NCI-H2081 (cell line): ENCODE results near the gene FNDC11.
"Not testable (repeated sequence)": the region's sequence is repeated elsewhere in the genome, so short reads cannot be mapped to it uniquely, and the experiment has no call there.

ENCODE experiments used
- DNase-seq, 2 experiments: peaks; one replicate each; lab custom pipeline; 2025; lab: John Stamatoyannopoulos, UW

The FNDC11 gene

DNA sequence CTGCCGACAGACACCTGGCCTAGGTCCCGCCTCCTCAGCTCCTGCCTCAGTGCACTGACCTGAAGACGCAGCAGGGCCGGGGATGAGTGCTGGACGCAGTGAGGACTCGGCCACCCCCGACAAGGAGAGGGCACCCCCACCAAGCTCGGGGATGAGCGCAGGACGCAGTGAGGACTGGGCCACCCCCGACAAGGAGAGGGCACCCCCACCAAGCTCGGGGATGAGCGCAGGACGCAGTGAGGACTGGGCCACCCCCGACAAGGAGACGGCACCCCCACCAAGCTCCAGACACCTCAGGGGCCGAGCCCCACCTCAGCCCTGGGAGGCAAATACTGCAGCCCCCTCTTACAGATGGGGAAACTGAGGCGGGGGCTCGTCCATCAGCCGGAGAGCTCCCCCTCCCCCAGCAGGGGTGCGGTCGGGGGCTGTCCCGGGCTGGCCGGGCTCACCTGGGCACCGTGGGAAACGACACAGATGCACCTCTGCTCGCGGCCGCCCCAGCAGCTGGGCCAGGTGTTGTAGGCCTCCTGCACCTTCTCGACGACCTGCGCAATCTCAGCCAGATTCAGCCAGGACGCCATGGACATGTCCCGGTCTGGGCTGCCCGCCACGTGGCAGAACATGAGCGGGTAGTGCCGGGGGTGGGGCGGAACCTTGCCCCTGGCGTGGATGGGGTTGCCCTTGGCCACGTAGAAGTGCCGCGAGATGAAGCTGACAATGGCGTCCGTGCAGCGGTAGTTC, 12.6 kb downstream of the FNDC11 start:
- DNase-seq = no peak

DNA sequence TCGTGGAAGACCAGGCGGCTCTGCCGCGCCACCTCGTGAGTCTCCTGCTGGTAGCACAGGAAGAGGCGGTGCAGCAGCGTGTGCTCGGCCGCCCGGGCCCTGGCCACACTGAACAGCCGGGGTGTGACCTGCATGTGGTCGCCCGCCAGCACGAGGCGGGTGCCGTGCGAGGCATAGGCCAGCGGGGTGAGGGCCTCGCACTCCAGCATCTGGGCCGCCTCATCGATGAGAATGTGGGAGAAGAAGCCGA, 13.1 kb downstream of the FNDC11 start:
- no peak for DNase-seq

- DNase-seq = no peak
Measured at GRCh38 chr20:63567386-63568169, 13.6 kb downstream of the FNDC11 start.

- DNase-seq = no peak
Measured at GRCh38 chr20:63568170-63568981, 14.4 kb downstream of the FNDC11 start.

DNA sequence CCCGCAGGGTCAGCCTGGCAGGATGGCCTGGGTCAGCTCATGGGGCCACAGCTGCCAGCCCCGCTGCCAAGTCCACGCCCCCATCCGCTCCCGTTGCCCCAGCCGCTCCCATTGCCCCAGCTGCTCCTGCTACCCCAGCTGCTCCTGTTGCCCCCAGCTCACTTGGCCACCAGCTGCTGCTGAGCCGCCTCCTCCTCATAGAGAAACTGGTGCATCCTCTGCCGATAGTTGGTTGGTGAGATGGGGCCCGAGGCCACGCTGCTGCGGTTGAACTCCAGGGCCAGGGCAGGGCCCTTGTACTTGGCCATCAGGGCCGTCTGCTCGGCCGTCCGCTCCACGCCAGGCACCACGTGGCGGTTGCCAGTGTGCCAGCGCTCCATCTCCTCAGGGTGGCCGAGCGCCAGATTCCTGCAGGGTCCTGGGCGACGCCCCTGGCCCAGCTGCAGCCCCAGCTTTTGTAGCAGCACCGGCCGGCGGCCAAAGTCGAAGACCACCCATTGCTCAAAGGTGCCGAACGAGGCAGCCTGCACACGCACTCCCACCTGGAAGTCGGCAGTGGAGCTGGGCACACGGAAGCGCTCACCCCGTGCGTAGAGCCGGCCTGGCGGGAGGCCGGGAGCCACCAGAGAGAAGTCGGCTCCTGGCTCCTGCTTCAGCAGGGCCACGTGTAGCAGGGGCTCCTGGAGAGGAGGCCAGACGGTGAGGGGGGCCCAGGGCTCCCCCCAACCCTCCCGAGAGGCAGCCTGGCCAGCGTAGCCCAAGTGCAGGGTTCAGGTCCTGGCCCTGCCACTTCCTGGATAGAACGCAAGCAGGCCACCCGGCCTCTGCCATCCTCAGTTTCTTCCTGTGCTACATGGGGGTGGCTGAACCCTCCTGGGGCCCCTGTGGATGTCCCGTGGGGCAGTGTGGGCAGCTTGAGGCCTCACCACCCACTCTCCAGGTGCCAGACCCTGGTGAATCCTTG, 15.3 kb downstream of the FNDC11 start:
- no peak for DNase-seq

GRCh38 chr20:63570281-63571086, 16.5 kb downstream of the FNDC11 start:
- DNase-seq = no peak

DNA sequence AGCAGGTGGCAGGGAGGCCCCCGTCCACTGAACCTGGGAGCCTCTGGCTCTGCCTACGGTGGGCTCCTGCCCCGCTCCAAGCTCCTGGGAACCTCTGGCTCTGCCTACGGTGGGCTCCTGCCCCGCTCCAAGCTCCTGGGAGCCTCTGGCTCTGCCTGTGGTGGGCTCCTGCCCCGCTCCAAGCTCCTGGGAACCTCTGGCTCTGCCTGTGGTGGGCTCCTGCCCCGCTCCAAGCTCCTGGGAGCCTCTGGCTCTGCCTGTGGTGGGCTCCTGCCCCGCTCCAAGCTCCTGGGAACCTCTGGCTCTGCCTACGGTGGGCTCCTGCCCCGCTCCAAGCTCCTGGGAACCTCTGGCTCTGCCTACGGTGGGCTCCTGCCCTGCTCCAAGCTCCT, 17.1 kb downstream of the FNDC11 start:
- not testable (repeated sequence) for DNase-seq

GRCh38 chr20:63572071-63572787, 18.3 kb downstream of the FNDC11 start:
- DNase-seq = no peak

DNA sequence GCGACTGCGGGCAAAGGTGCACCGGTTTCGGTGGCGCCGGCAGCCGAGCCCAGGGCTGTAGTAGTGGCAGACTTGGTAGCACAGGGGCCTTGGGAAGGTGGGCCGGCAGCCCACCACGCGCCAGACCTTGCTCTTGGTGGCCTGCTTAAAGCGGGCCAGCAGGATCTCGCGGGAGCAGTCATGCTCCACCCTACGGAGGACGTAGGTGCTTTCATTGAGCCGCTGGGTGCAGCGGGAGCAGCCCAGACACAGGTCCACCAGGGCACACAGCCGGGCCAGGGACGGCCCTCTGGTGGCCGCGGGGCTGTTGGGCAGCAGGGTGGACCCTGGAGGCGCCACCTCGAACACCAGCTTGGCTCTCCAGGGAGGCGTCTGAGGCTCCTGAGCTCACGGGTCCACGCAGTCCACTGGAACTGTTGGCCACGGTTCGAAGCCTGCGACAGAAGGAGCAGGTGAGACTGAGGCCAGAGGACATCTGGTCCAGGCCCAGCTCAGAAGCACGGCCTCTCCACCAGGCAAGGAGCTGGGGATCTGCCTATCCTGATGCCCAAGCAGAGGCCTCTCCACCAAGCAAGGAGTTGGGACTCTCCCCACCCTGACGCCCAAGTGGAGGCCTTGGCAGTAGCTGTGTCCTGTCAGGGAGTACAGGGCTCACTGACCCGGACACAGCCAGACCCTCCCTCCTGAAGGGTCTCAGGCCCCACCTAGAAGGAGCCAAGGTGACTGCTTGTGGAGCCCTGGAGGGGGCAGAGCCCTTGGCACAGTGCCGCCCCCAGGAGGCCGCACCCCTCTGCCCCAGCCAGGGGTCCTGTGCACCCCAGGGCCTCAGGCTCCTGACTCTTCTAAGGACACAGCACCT, 19.1 kb downstream of the FNDC11 start:
- no peak for DNase-seq

- DNase-seq = no peak
Measured at GRCh38 chr20:63573647-63574131, 19.7 kb downstream of the FNDC11 start.

DNA sequence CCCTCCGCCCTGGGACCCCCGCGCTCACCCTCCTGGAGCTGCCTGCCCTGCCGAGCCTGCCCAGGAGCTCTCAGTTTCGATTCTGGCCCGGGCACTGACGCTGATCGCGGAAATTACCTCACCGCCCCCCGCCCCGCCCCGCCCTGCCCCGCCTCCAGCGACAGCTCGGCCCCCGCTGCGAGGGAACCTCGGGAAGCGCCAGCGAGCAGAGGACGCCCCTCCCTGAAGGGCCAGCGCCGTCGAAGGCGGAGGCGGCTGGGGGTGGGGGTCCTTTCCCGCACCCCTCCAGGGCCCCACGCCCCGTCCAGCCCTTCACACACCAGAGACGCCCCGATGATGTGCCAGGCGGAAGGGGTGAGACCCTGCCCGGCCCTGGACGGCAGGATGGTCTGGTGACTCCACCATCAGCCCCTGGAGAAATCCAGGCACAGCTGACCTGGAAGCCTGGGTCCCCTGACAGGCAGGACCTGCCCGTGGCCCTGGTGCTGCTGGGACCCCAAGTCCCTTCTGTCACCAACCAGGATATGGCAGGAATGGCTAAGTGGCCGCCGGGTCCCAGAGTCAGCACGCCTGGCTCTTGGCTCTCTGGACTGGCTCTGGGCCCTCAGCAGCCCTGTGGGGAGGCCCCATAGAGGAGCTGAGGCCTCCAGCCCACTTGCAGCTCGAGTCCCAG, 20.3 kb downstream of the FNDC11 start, which contains the start of gene HELZ2:
Gene HELZ2, minus strand, starts transcription at position 84 of the 673 bp plus-strand sequence. CDS start 1,854 bp downstream, outside the sequence.
- peak; percentile 34 to 46 for DNase-seq

- DNase-seq = no peak
Measured at GRCh38 chr20:63574829-63575743, 21.1 kb downstream of the FNDC11 start.

GRCh38 chr20:63576311-63576710, 22.4 kb downstream of the FNDC11 start:
- no peak for DNase-seq

DNA sequence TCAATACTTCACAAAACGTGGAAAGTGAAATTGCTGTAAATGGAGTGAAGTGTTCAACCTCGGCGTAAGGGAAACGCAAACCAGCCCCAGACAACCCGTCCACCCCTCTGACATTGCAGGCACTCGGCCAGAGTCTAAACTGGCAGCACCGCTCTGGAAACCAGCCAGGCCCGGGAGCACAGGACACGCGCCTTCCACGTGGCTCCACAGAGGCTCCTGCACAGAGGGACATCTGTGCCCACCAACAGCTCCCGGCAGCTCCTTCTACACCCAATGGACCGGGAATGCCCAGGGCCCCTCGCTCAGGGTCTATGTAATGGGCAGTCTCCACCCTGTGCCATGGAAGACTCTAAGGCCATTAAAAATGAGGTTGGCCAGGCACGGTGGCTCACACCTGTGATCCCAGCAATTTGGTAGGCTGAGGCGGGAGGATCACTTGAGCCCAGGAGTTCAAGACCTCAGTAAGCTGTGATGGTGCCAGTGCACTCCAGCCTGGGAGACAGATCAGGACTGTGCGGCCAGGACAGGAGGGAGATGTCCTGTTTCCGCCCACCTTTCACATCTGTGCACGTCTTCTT, 23.4 kb downstream of the FNDC11 start:
- DNase-seq = peak in 1 of 2 experiments; percentile 15

DNA sequence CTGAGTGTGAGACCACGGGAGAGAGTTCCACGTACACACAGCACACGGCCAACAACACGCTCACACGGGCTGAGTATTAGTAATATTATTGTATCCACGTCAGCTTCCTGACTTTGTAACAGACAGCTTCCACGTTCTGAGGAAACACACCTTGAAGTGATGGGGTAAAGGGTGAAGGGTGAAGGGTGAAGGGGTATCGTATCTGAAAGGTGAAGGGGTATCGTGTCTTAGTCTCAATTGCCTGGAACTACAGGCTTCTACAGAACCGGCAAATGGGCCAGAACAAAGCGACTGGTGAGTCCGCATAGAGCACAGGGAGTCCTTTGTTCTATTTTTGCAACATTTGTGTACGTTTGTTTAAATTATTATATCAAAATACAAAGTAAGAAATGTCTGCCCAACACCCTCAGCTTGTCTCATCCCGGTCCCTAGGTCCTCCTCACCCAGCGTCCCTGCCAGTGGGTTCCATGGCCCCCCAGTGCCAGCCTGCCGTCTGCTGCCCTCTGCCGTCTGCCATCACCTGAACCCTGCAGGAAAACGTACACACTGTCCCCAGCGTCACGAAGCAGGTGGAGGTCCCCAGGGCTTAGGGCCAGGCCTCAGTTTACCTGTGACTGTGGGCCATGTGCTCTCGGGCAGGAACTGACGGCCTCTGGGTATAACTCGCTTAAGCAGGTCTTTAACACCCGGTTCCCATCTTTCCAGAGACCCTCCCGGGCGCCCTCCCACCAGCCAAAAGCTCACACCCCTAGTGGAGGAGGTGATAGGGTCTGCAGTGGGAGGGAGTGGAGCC, 24.5 kb downstream of the FNDC11 start:
- DNase-seq = no peak
